HEK293 (cell line): Measurements from ENCODE around the gene NPRL2.

ENCODE experiments used
- CTCF ChIA-PET: fragments of 350-600 bp; formaldehyde crosslinking; extraction: SDS; loops from one replicate; lab custom pipeline; 2021; ENCODE audit warnings: antibody characterized with exemption; lab: Yijun Ruan, JAX
- POLR2A ChIA-PET: fragments of 300-600 bp; formaldehyde crosslinking; extraction: SDS; loops from one replicate; lab custom pipeline; 2020; ENCODE audit warnings: antibody characterized with exemption, inconsistent platforms; lab: Yijun Ruan, JAX
- H3K27ac ChIP-seq: fragments of 200-500 bp; sonication (Bioruptor generic); 2 replicates; pipeline ENCODE4 v1.5.1; 2014; ENCODE audit warnings: low read depth, low read length, control low read depth, inconsistent platforms; ENCODE audit errors: extremely low read depth
- H3K36me3 ChIP-seq, 2 experiments: fragments of 200-500 bp in 1 of 2; sonication (Bioruptor generic) in 1 of 2; 1 replicate in 1 of 2; 2 replicates in 1 of 2; pipeline ENCODE4 v1.5.1; 2014 to 2017; ENCODE audit warnings: inconsistent platforms in 2 of 2, low read length in 2 of 2; ENCODE audit not compliant: control insufficient read depth in 2 of 2, insufficient read depth in 1 of 2
- H3K4me1 ChIP-seq: fragments of 200-500 bp; sonication (Bioruptor generic); 2 replicates; pipeline ENCODE4 v1.5.1; 2014; ENCODE audit warnings: mild to moderate bottlenecking, low read length, inconsistent platforms; ENCODE audit not compliant: control insufficient read depth, insufficient read depth
- H3K4me3 ChIP-seq: 2 replicates; pipeline ENCODE4 v1.5.1; 2011; ENCODE audit warnings: low read depth, mild to moderate bottlenecking, control low read depth, low read length, moderate library complexity
- H3K9me3 ChIP-seq: fragments of 200-500 bp; sonication (Bioruptor generic); 2 replicates; pipeline ENCODE4 v1.5.1; 2014; ENCODE audit warnings: low read depth, low read length, inconsistent platforms; ENCODE audit not compliant: control insufficient read depth, insufficient read depth
- FEZF1 ChIP-seq: fragments of 450-650 bp; formaldehyde crosslinking; IDR thresholded peaks from 2 replicates; pipeline ENCODE4 v1.5.1; 2016; ENCODE audit warnings: missing biosample characterization, missing genetic modification characterization
- SP2 ChIP-seq: fragments of 450-650 bp; formaldehyde crosslinking; IDR thresholded peaks from 2 replicates; pipeline ENCODE4 v1.5.1; 2016; ENCODE audit warnings: missing biosample characterization, missing genetic modification characterization
- TCF7L2 ChIP-seq: IDR thresholded peaks from 2 replicates; pipeline ENCODE4 v1.6.1; 2011; ENCODE audit warnings: low read depth, mild to moderate bottlenecking, inconsistent platforms, low read length, moderate library complexity, borderline replicate concordance
- ZFP41 ChIP-seq: fragments of 450-650 bp; formaldehyde crosslinking; IDR thresholded peaks from 2 replicates; pipeline ENCODE4 v1.5.1; 2016; ENCODE audit warnings: missing biosample characterization, missing genetic modification characterization, borderline replicate concordance
- ZIC2 ChIP-seq: fragments of 450-650 bp; formaldehyde crosslinking; IDR thresholded peaks from 2 replicates; pipeline ENCODE4 v1.5.1; 2016; ENCODE audit warnings: missing biosample characterization, missing genetic modification characterization
- ZNF341 ChIP-seq: fragments of 450-650 bp; formaldehyde crosslinking; IDR thresholded peaks from 2 replicates; pipeline ENCODE4; 2016; ENCODE audit warnings: low read depth, missing biosample characterization, missing genetic modification characterization
- ZNF530 ChIP-seq: fragments of 450-650 bp; formaldehyde crosslinking; IDR thresholded peaks from 2 replicates; pipeline ENCODE4 v1.5.1; 2016; ENCODE audit warnings: low read depth, missing biosample characterization, missing genetic modification characterization
- ZNF768 ChIP-seq: fragments of 450-650 bp; formaldehyde crosslinking; IDR thresholded peaks from 2 replicates; pipeline ENCODE4 v1.5.1; 2018; ENCODE audit warnings: missing biosample characterization, mild to moderate bottlenecking, missing genetic modification characterization
- TF ChIP-seq, protein P1 (sequence below): fragments of 450-650 bp; formaldehyde crosslinking; IDR thresholded peaks from 2 replicates; pipeline ENCODE4 v1.5.1; 2016; ENCODE audit warnings: missing biosample characterization, missing genetic modification characterization
- TF ChIP-seq, protein P2 (sequence below): fragments of 450-650 bp; formaldehyde crosslinking; IDR thresholded peaks from 2 replicates; pipeline ENCODE4 v1.5.1; 2017; ENCODE audit warnings: missing biosample characterization, missing genetic modification characterization
- TF ChIP-seq, protein P3 (sequence below): fragments of 450-650 bp; formaldehyde crosslinking; IDR thresholded peaks from 2 replicates; pipeline ENCODE4 v1.5.1; 2016; ENCODE audit warnings: missing biosample characterization, missing genetic modification characterization
- TF ChIP-seq, protein P4 (sequence below): fragments of 450-650 bp; formaldehyde crosslinking; IDR thresholded peaks from 2 replicates; pipeline ENCODE4 v1.5.1; 2017; ENCODE audit warnings: missing biosample characterization, missing genetic modification characterization

NPRL2 gene

DNA sequence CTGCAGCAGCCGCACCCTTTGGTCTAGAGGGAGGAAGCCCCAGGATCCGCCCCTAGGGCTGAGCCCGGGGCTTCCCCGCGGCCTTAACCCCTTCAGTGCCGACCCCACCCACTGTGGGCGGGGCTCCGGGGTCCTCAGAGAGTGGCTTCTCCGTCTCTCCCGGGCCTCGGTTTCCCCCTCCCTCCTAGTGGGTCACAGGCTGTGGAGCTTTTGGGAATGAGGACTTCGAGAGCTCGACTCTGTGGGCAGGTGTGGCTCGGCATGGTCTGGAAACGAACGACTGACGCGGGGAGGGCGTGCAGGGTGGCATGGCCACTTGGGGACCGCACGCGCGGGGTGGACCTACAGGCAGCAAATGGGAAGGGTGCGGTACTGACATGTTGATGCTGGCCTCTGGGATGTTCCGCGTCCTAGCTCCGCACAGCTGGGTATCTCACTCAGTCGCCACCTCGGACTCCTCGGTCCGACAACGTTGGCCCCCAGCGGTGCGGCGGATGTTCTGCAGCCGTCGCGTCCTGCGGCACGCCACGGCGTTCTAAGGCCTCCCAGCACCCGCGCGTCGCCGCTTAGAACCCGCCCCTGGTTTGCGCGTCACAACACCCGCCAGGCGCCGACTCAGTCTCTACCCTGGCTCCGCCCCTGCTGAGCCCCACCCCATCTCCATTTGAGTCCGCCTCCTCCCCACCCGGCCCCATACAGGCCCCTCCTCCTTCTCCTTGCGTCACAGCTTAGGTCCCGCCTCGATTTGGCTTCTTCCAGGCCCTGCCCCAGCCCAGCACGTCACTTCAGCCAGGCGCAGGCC, 51.5 kb downstream of the NPRL2 start, which contains the start of the genes HYAL3 and NAA80 (continued):
- TF ChIP-seq, protein P1, sequence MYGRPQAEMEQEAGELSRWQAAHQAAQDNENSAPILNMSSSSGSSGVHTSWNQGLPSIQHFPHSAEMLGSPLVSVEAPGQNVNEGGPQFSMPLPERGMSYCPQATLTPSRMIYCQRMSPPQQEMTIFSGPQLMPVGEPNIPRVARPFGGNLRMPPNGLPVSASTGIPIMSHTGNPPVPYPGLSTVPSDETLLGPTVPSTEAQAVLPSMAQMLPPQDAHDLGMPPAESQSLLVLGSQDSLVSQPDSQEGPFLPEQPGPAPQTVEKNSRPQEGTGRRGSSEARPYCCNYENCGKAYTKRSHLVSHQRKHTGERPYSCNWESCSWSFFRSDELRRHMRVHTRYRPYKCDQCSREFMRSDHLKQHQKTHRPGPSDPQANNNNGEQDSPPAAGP (tag by site-specific recombination): peak; percentile 87; the same call in 1 of the 2 replicates
- TF ChIP-seq, protein P2, sequence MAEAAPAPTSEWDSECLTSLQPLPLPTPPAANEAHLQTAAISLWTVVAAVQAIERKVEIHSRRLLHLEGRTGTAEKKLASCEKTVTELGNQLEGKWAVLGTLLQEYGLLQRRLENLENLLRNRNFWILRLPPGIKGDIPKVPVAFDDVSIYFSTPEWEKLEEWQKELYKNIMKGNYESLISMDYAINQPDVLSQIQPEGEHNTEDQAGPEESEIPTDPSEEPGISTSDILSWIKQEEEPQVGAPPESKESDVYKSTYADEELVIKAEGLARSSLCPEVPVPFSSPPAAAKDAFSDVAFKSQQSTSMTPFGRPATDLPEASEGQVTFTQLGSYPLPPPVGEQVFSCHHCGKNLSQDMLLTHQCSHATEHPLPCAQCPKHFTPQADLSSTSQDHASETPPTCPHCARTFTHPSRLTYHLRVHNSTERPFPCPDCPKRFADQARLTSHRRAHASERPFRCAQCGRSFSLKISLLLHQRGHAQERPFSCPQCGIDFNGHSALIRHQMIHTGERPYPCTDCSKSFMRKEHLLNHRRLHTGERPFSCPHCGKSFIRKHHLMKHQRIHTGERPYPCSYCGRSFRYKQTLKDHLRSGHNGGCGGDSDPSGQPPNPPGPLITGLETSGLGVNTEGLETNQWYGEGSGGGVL (tag by site-specific recombination): peak; percentile 99
- TF ChIP-seq ZNF341 (peak; percentile 82), SP2 (tag by site-specific recombination) (peak; percentile 96)

DNA sequence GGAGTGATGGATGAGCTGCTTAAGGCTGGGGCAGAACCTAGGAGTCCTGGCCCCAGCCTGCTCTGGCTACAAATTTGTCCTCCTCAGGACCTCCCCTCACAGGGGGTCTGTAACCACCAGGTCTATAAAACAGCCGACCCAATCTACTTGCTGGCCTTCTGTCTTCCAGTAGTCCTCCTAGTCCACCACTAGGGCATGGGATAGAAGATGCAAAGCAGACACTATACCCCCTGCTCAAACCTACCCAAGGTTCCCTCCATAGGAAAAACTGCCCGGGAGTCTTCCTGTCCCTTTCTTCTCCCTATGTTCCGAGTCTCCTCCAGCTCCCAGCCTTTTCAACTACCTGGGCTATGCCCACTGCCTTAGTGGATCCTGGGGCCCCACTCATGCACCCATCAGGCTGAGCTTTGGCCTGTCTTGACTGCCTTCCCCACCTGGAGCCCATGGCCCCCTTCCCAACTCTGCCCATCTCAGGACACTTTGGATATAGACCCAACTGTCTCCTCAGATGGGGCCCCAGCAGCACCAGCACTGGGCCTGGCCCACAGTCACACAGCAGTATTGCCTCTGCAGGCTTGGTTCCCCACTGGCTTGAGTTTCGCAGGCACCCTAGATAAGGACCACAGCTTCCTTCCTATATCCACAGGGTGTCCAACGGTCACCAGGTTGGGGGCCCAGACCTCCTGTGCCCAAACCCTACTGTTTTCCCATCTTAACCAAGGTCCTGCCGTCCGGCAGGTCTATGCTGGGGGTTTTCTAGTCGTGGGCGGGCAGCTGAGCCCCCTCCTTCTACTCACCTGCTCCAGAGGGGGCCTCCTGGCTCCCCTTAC, 52.5 kb downstream of the NPRL2 start:
- POLR2A ChIA-PET: interaction anchor here (1.4 to 2.2 kb wide), 4 partner anchors 19 to 39 kb away, joined by 11 to 34 read pairs (median 14); partner anchors contain the start of gene TUSC2
- no peak overlapping the region for H3K27ac ChIP-seq
- CTCF ChIA-PET: interaction anchor here (0.6 to 2.0 kb wide), 8 partner anchors 19 to 88 kb away, joined by 3 to 7 read pairs (median 4); partner anchors contain the start of gene HYAL2

DNA sequence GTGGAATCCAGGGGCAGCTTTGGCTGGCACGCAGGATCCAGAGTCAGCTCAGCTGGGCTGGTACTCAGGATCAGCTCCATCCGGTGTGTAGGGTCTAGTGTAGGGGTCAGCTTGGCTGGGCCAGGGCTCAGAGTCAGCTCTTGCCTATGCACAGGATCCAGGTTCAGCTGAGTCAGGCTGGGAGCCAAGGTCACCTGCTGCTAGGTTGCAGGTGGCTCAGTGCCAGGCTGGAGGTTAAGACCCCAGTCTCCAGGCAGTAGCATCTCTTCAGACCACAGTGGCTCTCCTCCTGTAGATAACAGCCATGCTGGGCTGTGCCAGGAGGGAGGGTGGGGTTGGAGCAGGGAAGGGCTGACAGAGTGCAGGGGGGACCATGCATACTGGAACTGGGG, 53.2 kb downstream of the NPRL2 start:
- TF ChIP-seq TCF7L2: no peak
- TF ChIP-seq, protein P3, sequence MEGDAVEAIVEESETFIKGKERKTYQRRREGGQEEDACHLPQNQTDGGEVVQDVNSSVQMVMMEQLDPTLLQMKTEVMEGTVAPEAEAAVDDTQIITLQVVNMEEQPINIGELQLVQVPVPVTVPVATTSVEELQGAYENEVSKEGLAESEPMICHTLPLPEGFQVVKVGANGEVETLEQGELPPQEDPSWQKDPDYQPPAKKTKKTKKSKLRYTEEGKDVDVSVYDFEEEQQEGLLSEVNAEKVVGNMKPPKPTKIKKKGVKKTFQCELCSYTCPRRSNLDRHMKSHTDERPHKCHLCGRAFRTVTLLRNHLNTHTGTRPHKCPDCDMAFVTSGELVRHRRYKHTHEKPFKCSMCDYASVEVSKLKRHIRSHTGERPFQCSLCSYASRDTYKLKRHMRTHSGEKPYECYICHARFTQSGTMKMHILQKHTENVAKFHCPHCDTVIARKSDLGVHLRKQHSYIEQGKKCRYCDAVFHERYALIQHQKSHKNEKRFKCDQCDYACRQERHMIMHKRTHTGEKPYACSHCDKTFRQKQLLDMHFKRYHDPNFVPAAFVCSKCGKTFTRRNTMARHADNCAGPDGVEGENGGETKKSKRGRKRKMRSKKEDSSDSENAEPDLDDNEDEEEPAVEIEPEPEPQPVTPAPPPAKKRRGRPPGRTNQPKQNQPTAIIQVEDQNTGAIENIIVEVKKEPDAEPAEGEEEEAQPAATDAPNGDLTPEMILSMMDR (tag by site-specific recombination): no peak
- no peak for TF ChIP-seq ZNF530 (tag by site-specific recombination)
- TF ChIP-seq ZNF341: peak; percentile 31; the same call in 1 of the 2 replicates
- TF ChIP-seq, protein P4, sequence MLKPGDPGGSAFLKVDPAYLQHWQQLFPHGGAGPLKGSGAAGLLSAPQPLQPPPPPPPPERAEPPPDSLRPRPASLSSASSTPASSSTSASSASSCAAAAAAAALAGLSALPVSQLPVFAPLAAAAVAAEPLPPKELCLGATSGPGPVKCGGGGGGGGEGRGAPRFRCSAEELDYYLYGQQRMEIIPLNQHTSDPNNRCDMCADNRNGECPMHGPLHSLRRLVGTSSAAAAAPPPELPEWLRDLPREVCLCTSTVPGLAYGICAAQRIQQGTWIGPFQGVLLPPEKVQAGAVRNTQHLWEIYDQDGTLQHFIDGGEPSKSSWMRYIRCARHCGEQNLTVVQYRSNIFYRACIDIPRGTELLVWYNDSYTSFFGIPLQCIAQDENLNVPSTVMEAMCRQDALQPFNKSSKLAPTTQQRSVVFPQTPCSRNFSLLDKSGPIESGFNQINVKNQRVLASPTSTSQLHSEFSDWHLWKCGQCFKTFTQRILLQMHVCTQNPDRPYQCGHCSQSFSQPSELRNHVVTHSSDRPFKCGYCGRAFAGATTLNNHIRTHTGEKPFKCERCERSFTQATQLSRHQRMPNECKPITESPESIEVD (tag by site-specific recombination): no peak
- TF ChIP-seq FEZF1 (tag by site-specific recombination): no peak
- no peak for TF ChIP-seq ZFP41 (tag by site-specific recombination)
- TF ChIP-seq, protein P1 (tag by site-specific recombination): no peak
- H3K4me1 ChIP-seq: no peaks in the 10 kb centered on the region
- ChIA-PET POLR2A (interaction anchor here (0.9 kb wide), 1 partner anchor 13 kb away, joined by 8 read pairs; no protein-coding TSS in a partner anchor), CTCF (interaction anchor here (0.9 to 1.8 kb wide), 2 partner anchors 24 to 25 kb away, joined by 3 to 7 read pairs; partner anchors contain the start of gene HYAL2)
- no peak overlapping the region for H3K4me3 ChIP-seq
- H3K27ac ChIP-seq: no peak overlapping the region
- peaks cover 0 to 4% of the 10 kb centered on the region in 2 experiments; a peak in 1 of 3 replicates for H3K36me3 ChIP-seq
- no peaks in the 10 kb centered on the region for H3K9me3 ChIP-seq

More for the DNA sequence above, 52.5 kb downstream of the NPRL2 start:
- Histone ChIP-seq H3K4me1 (no peaks in the 10 kb centered on the region), H3K4me3 (peak overlapping the region; percentile 69), H3K36me3 (peaks cover 0 to 4% of the 10 kb centered on the region in 2 experiments; a peak in 1 of 3 replicates), H3K9me3 (no peaks in the 10 kb centered on the region)
- peak; percentile 92 for TF ChIP-seq ZIC2 (tag by site-specific recombination)
- no peak for TF ChIP-seq ZNF768
